ENCODE measurements around the gene GNAT2. TPM values are rescaled to one million over a fixed set of nuclear protein-coding genes. Genes with fewer than 3 reads are reported as not detected.

Gene GNAT2
- total and polyA plus RNA-seq, 2 experiments from 2014 or later = not detected

- Histone ChIP-seq H3K4me3 (no peak overlapping the region), H3K27ac (no peak overlapping the region), H3K4me2 (ENCODE audit: unreplicated experiment) (no peak overlapping the region), H3K36me3 (ENCODE audit: low read depth) (peaks cover 16% of the 10 kb centered on the region; the same call in 1 of the 2 replicates), H3K79me2 (ENCODE audit: insufficient read depth) (no peaks in the 10 kb centered on the region; the same call in 1 of the 2 replicates), H3K9ac (no peak overlapping the region), H2AFZ (no peak overlapping the region), H3K27me3 (replicated peaks; ENCODE audit: insufficient read depth) (no peaks in the 10 kb centered on the region), H3K9me2 (ENCODE audit: insufficient read depth) (no peaks in the 10 kb centered on the region), H4K20me1 (ENCODE audit: insufficient read depth) (no peaks in the 10 kb centered on the region), H3K4me1 (ENCODE audit: insufficient read depth) (peaks cover 13% of the 10 kb centered on the region), H3F3A (ENCODE audit: insufficient read depth) (peaks cover 23% of the 10 kb centered on the region), H3K9me3 (ENCODE audit: low read depth) (no peaks in the 10 kb centered on the region)
- in situ Hi-C loops (cut with MboI) = no loop called here
- TF ChIP-seq EZH2 (IDR thresholded peaks at IDR 0.05; ENCODE audit: insufficient read depth, poor library complexity, severe bottlenecking) (no peak), EZH2phosphoT487 (IDR thresholded peaks at IDR 0.05; ENCODE audit: insufficient read depth, low read depth) (no peak)
- no peak for DNase-seq
- WGBS, 2 experiments (ENCODE audit: low coverage in 1 of 2, low lambda C conversion rate in 2 of 2, missing lambda C conversion rate in 2 of 2) = 79 to 81% methylated on average over 16 of the region's 16 CpGs
Observed at GRCh38 chr1:109631513-109632505, 12.4 kb upstream of the GNAT2 start.

GRCh38 chr1:109630898-109631512, 11.6 kb upstream of the GNAT2 start:
- H4K20me1 ChIP-seq (ENCODE audit: insufficient read depth) = no peaks in the 10 kb centered on the region
- no peak for TF ChIP-seq EZH2 (IDR thresholded peaks at IDR 0.05; ENCODE audit: insufficient read depth, poor library complexity, severe bottlenecking)
- H3F3A ChIP-seq (ENCODE audit: insufficient read depth) = peaks cover 20% of the 10 kb centered on the region
- H3K79me2 ChIP-seq (ENCODE audit: insufficient read depth) = peaks cover 4% of the 10 kb centered on the region
- DNase-seq = no peak
- H3K4me3 ChIP-seq = no peak overlapping the region
- no peaks in the 10 kb centered on the region for H3K9me2 ChIP-seq (ENCODE audit: insufficient read depth)
- no peak overlapping the region for H3K27ac ChIP-seq
- H3K9ac ChIP-seq = no peak overlapping the region
- peaks cover 16% of the 10 kb centered on the region; the same call in 1 of the 2 replicates for H3K36me3 ChIP-seq (ENCODE audit: low read depth)
- no peak overlapping the region for H3K4me2 ChIP-seq (ENCODE audit: unreplicated experiment)
- H3K9me3 ChIP-seq (ENCODE audit: low read depth) = no peaks in the 10 kb centered on the region
- no peak overlapping the region for H2AFZ ChIP-seq
- H3K4me1 ChIP-seq (ENCODE audit: insufficient read depth) = peaks cover 5% of the 10 kb centered on the region
- in situ Hi-C loops (cut with MboI) = no loop called here
- H3K27me3 ChIP-seq (replicated peaks; ENCODE audit: insufficient read depth) = no peaks in the 10 kb centered on the region
- WGBS, 2 experiments (ENCODE audit: low coverage in 1 of 2, low lambda C conversion rate in 2 of 2, missing lambda C conversion rate in 2 of 2) = 95 to 99% methylated on average over 8 to 14 of the region's 14 CpGs

GRCh38 chr1:109630081-109630897, 10.9 kb upstream of the GNAT2 start:
- Histone ChIP-seq H3K9me3 (ENCODE audit: low read depth) (no peaks in the 10 kb centered on the region), H3K27me3 (replicated peaks; ENCODE audit: insufficient read depth) (no peaks in the 10 kb centered on the region), H3K36me3 (ENCODE audit: low read depth) (peaks cover 16% of the 10 kb centered on the region; the same call in 1 of the 2 replicates), H3K9ac (no peak overlapping the region), H3K4me3 (no peak overlapping the region), H3K4me1 (ENCODE audit: insufficient read depth) (no peaks in the 10 kb centered on the region), H3K79me2 (ENCODE audit: insufficient read depth) (peaks cover 11% of the 10 kb centered on the region), H2AFZ (no peak overlapping the region), H3F3A (ENCODE audit: insufficient read depth) (peaks cover 13% of the 10 kb centered on the region), H4K20me1 (ENCODE audit: insufficient read depth) (no peaks in the 10 kb centered on the region), H3K4me2 (ENCODE audit: unreplicated experiment) (no peak overlapping the region), H3K27ac (no peak overlapping the region), H3K9me2 (ENCODE audit: insufficient read depth) (no peaks in the 10 kb centered on the region)
- TF ChIP-seq EZH2phosphoT487 (IDR thresholded peaks at IDR 0.05; ENCODE audit: insufficient read depth, low read depth) (no peak), EZH2 (IDR thresholded peaks at IDR 0.05; ENCODE audit: insufficient read depth, poor library complexity, severe bottlenecking) (no peak)
- in situ Hi-C loops (cut with MboI) = no loop called here
- DNase-seq = no peak
- WGBS, 2 experiments (ENCODE audit: low coverage in 1 of 2, low lambda C conversion rate in 2 of 2, missing lambda C conversion rate in 2 of 2) = 82 to 86% methylated on average over 25 to 30 of the region's 30 CpGs

Measured in GM23248 (cell line).